ENCODE data around the gene PIK3R3. TPM values are rescaled to one million over a fixed set of nuclear protein-coding genes. Genes with fewer than 3 reads are reported as not detected.

PIK3R3 gene
- total and polyA plus RNA-seq, 3 donors from 2014 or later, result 40.8 to 56.8 (median 46.1) TPM

- peak overlapping the region in 1 of 2 donors; percentile 72 for H3K27ac ChIP-seq
- intact Hi-C loops (cut with DNase I; ENCODE audit: low total_unique reads), result no loop called here
- no peaks in the 10 kb centered on the region for H3K36me3 ChIP-seq (ENCODE audit: low read depth, missing control alignments)
- H3K4me3 ChIP-seq, result no peak overlapping the region
- peaks cover 18% of the 10 kb centered on the region for H3K4me1 ChIP-seq
- H3K27me3 ChIP-seq, result no peaks in the 10 kb centered on the region
- 47 to 52% methylated on average over 4 of the region's 4 CpGs for WGBS, 2 donors
- H3K9me3 ChIP-seq, result no peaks in the 10 kb centered on the region
- TF ChIP-seq, protein P1, sequence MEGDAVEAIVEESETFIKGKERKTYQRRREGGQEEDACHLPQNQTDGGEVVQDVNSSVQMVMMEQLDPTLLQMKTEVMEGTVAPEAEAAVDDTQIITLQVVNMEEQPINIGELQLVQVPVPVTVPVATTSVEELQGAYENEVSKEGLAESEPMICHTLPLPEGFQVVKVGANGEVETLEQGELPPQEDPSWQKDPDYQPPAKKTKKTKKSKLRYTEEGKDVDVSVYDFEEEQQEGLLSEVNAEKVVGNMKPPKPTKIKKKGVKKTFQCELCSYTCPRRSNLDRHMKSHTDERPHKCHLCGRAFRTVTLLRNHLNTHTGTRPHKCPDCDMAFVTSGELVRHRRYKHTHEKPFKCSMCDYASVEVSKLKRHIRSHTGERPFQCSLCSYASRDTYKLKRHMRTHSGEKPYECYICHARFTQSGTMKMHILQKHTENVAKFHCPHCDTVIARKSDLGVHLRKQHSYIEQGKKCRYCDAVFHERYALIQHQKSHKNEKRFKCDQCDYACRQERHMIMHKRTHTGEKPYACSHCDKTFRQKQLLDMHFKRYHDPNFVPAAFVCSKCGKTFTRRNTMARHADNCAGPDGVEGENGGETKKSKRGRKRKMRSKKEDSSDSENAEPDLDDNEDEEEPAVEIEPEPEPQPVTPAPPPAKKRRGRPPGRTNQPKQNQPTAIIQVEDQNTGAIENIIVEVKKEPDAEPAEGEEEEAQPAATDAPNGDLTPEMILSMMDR (IDR thresholded peaks at IDR 0.05), result no peak
- TF ChIP-seq POLR2A (IDR thresholded peaks at IDR 0.05), result no peak
- peak; percentile 73 for DNase-seq
Measured at GRCh38 chr1:46020010-46020409, 112.4 kb downstream of the PIK3R3 start.

GRCh38 chr1:46019348-46019747, 113.1 kb downstream of the PIK3R3 start:
- Histone ChIP-seq H3K4me1 (peaks cover 18% of the 10 kb centered on the region), H3K4me3 (no peak overlapping the region), H3K9me3 (no peaks in the 10 kb centered on the region), H3K27ac (peak overlapping the region in 1 of 2 donors; percentile 72), H3K27me3 (no peaks in the 10 kb centered on the region), H3K36me3 (ENCODE audit: low read depth, missing control alignments) (no peaks in the 10 kb centered on the region)
- 86 to 87% methylated on average over 7 of the region's 7 CpGs for WGBS, 2 donors
- DNase-seq, result no peak
- TF ChIP-seq, protein P1 (IDR thresholded peaks at IDR 0.05), result no peak
- TF ChIP-seq POLR2A (IDR thresholded peaks at IDR 0.05), result no peak
- intact Hi-C loops (cut with DNase I; ENCODE audit: low total_unique reads), result no loop called here

DNA sequence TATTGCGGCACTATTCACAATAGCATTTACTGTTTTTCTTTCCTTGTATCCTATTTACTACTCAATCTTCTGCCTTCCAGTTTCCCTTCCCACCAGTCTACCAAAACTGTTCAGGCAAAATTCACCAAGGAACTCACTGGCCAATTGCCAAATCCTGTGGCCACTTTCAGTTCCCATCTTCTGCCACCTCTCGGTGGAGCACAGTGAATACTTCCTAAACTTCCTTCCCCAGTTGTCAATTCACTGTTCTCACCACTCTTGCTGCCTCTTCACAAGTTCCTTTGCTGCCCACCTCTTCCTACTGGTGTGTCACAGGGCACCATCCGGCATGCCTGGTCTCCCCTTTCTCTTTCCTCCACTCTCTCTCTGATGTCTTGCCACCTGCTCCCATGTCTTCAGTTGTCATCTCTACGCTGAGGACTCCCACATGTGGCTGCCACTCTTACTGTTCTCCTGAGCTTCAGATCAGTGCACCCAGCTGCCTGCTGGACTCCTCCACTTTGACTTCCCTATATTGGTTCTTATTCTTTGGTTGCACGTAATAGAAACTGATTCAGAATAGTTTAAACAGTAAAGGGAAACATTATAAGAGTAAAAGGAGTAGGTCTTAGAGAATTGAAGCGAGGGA, 114.4 kb downstream of the PIK3R3 start:
- Histone ChIP-seq H3K27ac (no peak overlapping the region), H3K4me3 (no peak overlapping the region), H3K4me1 (peaks cover 18% of the 10 kb centered on the region), H3K27me3 (no peaks in the 10 kb centered on the region), H3K9me3 (no peaks in the 10 kb centered on the region), H3K36me3 (ENCODE audit: low read depth, missing control alignments) (no peaks in the 10 kb centered on the region)
- DNase-seq, result no peak
- intact Hi-C loops (cut with DNase I; ENCODE audit: low total_unique reads), result no loop called here
- 89 to 91% methylated on average over 6 of the region's 6 CpGs for WGBS, 2 donors
- TF ChIP-seq, protein P1 (IDR thresholded peaks at IDR 0.05), result no peak
- no peak for TF ChIP-seq POLR2A (IDR thresholded peaks at IDR 0.05)

DNA sequence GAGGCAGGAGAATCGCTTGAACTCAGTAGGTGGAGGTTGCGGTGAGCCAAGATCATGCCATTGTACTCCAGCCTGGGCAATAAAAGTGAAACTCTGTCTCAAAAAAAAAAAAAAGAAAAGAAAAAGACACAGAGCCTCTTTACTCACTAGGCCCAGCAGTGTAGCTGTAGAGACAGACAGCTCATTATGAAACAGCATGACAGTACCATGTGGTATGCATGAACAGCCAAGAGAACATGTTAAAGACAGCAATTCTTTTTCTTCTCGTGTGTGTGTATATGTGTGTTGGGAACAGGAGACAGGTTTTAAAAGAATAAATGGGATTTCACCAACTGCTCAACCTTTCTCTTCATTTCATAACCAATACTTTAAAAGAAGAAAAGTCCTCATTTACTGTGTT, 118.8 kb downstream of the PIK3R3 start:
- DNase-seq, result no peak
- H3K27ac ChIP-seq, result no peak overlapping the region
- intact Hi-C loops (cut with DNase I; ENCODE audit: low total_unique reads), result no loop called here
- H3K4me1 ChIP-seq, result no peaks in the 10 kb centered on the region
- H3K9me3 ChIP-seq, result no peaks in the 10 kb centered on the region
- H3K4me3 ChIP-seq, result no peak overlapping the region
- 93 to 95% methylated on average over 3 of the region's 3 CpGs for WGBS, 2 donors
- H3K27me3 ChIP-seq, result no peaks in the 10 kb centered on the region
- H3K36me3 ChIP-seq (ENCODE audit: low read depth, missing control alignments), result no peaks in the 10 kb centered on the region
- TF ChIP-seq, protein P1 (IDR thresholded peaks at IDR 0.05), result no peak
- no peak for TF ChIP-seq POLR2A (IDR thresholded peaks at IDR 0.05)

DNA sequence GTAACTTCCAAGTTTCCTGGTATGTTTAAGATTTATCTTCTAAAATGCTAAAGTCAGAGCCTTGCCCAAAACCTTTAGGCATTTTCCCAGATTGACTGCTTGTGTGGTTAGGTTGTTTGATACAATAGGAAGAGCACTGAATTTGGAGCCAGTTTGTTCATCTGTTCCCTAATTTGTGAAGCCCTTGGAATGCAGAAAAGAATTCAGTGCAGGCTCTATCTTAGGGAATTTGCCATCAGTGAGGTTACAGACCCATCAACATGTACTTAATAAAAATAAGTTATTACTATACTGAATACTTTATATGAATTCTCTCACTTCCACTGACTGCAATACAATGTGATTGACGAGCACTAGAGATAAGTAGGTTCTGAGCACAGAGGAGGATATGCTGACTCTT, 120.2 kb downstream of the PIK3R3 start:
- Histone ChIP-seq H3K36me3 (ENCODE audit: low read depth, missing control alignments) (no peaks in the 10 kb centered on the region), H3K27me3 (no peaks in the 10 kb centered on the region), H3K27ac (no peak overlapping the region), H3K4me3 (no peak overlapping the region), H3K9me3 (no peaks in the 10 kb centered on the region), H3K4me1 (no peaks in the 10 kb centered on the region)
- WGBS, 2 donors, result 85 to 96% methylated on average over 1 of the region's 1 CpG
- intact Hi-C loops (cut with DNase I; ENCODE audit: low total_unique reads), result no loop called here
- no peak for TF ChIP-seq POLR2A (IDR thresholded peaks at IDR 0.05)
- TF ChIP-seq, protein P1 (IDR thresholded peaks at IDR 0.05), result no peak
- DNase-seq, result no peak
